HCT116 (cell line): ENCODE measurements around the gene ZYG11B. TPM values are rescaled to one million over a fixed set of nuclear protein-coding genes. Genes with fewer than 3 reads are reported as not detected.

ENCODE experiments used
- ATAC-seq: fragments of 200-7000 bp; cut with Tn5 transposase; 2 replicates; pipeline ENCODE4 v1.9.1; 2020; ENCODE audit warnings: mild to moderate bottlenecking, moderate library complexity
- BruUV-seq: library from RNA; stranded (reverse); fragments of 400-500 nt; replicated peaks from 2 replicates; lab custom pipeline; 2021; lab: Mats Ljungman, UMichigan
- CTCF ChIA-PET: fragments of 300-600 bp; sonication (Branson Sonifier 250); formaldehyde crosslinking; loops from one replicate; lab custom pipeline; 2021; ENCODE audit warnings: antibody characterized with exemption; lab: Charles Lee
- POLR2A ChIA-PET: fragments of 300-600, 350-600 bp; sonication (Branson Sonifier 250); formaldehyde crosslinking; loops from one replicate; lab custom pipeline; 2021; ENCODE audit warnings: antibody characterized with exemption; lab: Charles Lee
- RAD21 ChIA-PET, 2 experiments: fragments of 300-600 bp; sonication (Branson Sonifier 250); formaldehyde crosslinking; loops; one replicate each; lab custom pipeline; 2023; ENCODE audit warnings: low total read pairs in 2 of 2; ENCODE audit not compliant: uncharacterized antibody in 2 of 2, unreplicated experiment in 2 of 2, low non-redundant PET in 1 of 2; lab: Charles Lee
- DNase-seq: peaks from one replicate; pipeline ENCODE4 v3.0.0-alpha.2; 2010; ENCODE audit warnings: low read depth, low spot score
- H2AFZ ChIP-seq: fragments of 200-600 bp; shearing (Covaris generic), sonication (generic); 2 replicates; pipeline ENCODE4 v1.6.1; 2017; ENCODE audit warnings: low read depth, mixed run types, mixed read lengths, antibody characterized with exemption, low read length; ENCODE audit not compliant: poor library complexity, severe bottlenecking
- H3K27ac ChIP-seq: 2 replicates; pipeline ENCODE4 v1.5.1; 2012; ENCODE audit warnings: low read depth, low read length
- H3K27me3 ChIP-seq: fragments of 200-600 bp; sonication (generic); 2 replicates; pipeline ENCODE4 v1.6.1; 2016; ENCODE audit warnings: mixed run types, low read length, mixed read lengths; ENCODE audit not compliant: insufficient read depth
- H3K36me3 ChIP-seq, 2 experiments: fragments of 200-500 bp in 1 of 2; fragments of 200-600 bp in 1 of 2; sonication (Bioruptor generic) in 1 of 2; sonication (generic) in 1 of 2; 2 replicates each; pipeline versions ENCODE4 v1.5.1 to v1.6.1; 2014 to 2016; ENCODE audit warnings: low read length in 2 of 2, inconsistent platforms in 1 of 2, mixed read lengths in 1 of 2, mixed run types in 1 of 2; ENCODE audit not compliant: insufficient read depth in 2 of 2, control insufficient read depth in 1 of 2
- H3K4me1 ChIP-seq, 2 experiments: fragments of 200-600 bp in 1 of 2; sonication (generic) in 1 of 2; 2 replicates each; pipeline versions ENCODE4 v1.5.1 to v1.6.1; 2012 to 2017; ENCODE audit warnings: low read length in 2 of 2, inconsistent platforms in 1 of 2, mild to moderate bottlenecking in 1 of 2, mixed read lengths in 1 of 2, mixed run types in 1 of 2, moderate library complexity in 1 of 2; ENCODE audit not compliant: insufficient read depth in 2 of 2, control insufficient read depth in 1 of 2
- H3K4me2 ChIP-seq: fragments of 200-600 bp; sonication (generic); 2 replicates; pipeline ENCODE4 v1.6.1; 2017; ENCODE audit warnings: mixed run types, low read length, mixed read lengths
- H3K4me3 ChIP-seq, 2 experiments: fragments of 200-600 bp in 1 of 2; sonication (generic) in 1 of 2; replicated peaks in 1 of 2; 2 replicates each; pipeline ENCODE4 v1.5.1; 2011 to 2016; ENCODE audit warnings: low read length in 2 of 2, control low read depth in 1 of 2, low read depth in 1 of 2, mild to moderate bottlenecking in 1 of 2, mixed read lengths in 1 of 2, mixed run types in 1 of 2
- H3K79me2 ChIP-seq: fragments of 200-600 bp; sonication (generic); 2 replicates; pipeline ENCODE4 v1.6.1; 2017; ENCODE audit warnings: mild to moderate bottlenecking, mixed run types, low read length, moderate library complexity, mixed read lengths; ENCODE audit not compliant: insufficient read depth
- H3K9ac ChIP-seq: fragments of 200-600 bp; sonication (generic); 2 replicates; pipeline ENCODE4 v1.6.1; 2016; ENCODE audit warnings: low read length, mixed read lengths
- H3K9me2 ChIP-seq: fragments of 200-600 bp; sonication (generic), shearing (Covaris generic); 2 replicates; pipeline ENCODE4 v1.6.1; 2017; ENCODE audit warnings: mixed run types, mild to moderate bottlenecking, moderate library complexity; ENCODE audit not compliant: insufficient read depth
- H3K9me3 ChIP-seq, 2 experiments: fragments of 200-500 bp in 1 of 2; fragments of 200-600 bp in 1 of 2; sonication (Bioruptor generic) in 1 of 2; sonication (generic) in 1 of 2; 2 replicates each; pipeline ENCODE4 v1.6.1; 2014 to 2017; ENCODE audit warnings: low read length in 2 of 2, mixed read lengths in 2 of 2, inconsistent platforms in 1 of 2, low read depth in 1 of 2, mild to moderate bottlenecking in 1 of 2, mixed run types in 1 of 2, moderate library complexity in 1 of 2; ENCODE audit not compliant: control insufficient read depth in 1 of 2, insufficient read depth in 1 of 2
- H4K20me1 ChIP-seq: fragments of 200-600 bp; sonication (generic), shearing (Covaris generic); 2 replicates; pipeline ENCODE4 v1.6.1; 2017; ENCODE audit warnings: mixed run types, mild to moderate bottlenecking, moderate library complexity; ENCODE audit not compliant: insufficient read depth
- CBX3 ChIP-seq: IDR thresholded peaks from 2 replicates; pipeline ENCODE4 v1.6.1; 2012; ENCODE audit warnings: low read depth
- EGR1 ChIP-seq: IDR thresholded peaks from 2 replicates; pipeline ENCODE4 v1.6.1; 2012; ENCODE audit warnings: low read depth
- ELF1 ChIP-seq: IDR thresholded peaks from 2 replicates; pipeline ENCODE4 v1.6.1; 2012; ENCODE audit warnings: low read depth, borderline replicate concordance
- POLR2A ChIP-seq: IDR thresholded peaks from 2 replicates; pipeline ENCODE4 v1.7.0; 2011; ENCODE audit warnings: borderline replicate concordance; ENCODE audit not compliant: insufficient read depth, insufficient read length; ENCODE audit errors: extremely low read depth
- SIN3A ChIP-seq: IDR thresholded peaks from 2 replicates; pipeline ENCODE4 v1.6.1; 2012; ENCODE audit warnings: low read depth
- YY1 ChIP-seq: IDR thresholded peaks from 2 replicates; pipeline ENCODE4 v1.6.1; 2011; ENCODE audit warnings: low read length, low read depth, moderate library complexity, mild to moderate bottlenecking; ENCODE audit not compliant: insufficient replicate concordance; ENCODE audit errors: extremely low read depth
- intact Hi-C: fragments of 100-400 bp; cut with micrococcal nuclease; formaldehyde crosslinking; loops from 2 replicates; pipeline ENCODE4 v1.10.0; 2022
- total RNA-seq: library from RNA; stranded (reverse); gene quantifications from one replicate; pipeline ENCODE4 v1.2.1, GENCODE V29; 2021; ENCODE audit not compliant: unreplicated experiment
- TF ChIP-seq, protein P1 (sequence below): IDR thresholded peaks from 2 replicates; pipeline ENCODE4 v1.6.1; 2012; ENCODE audit warnings: low read depth
- TF ChIP-seq, protein P2 (sequence below): IDR thresholded peaks from 2 replicates; pipeline ENCODE4 v1.6.1; 2012
- TF ChIP-seq, protein P3 (sequence below): IDR thresholded peaks from 2 replicates; pipeline ENCODE4 v1.6.1; 2012

ZYG11B gene
- total RNA-seq, 1 experiment from 2014 or later: 20.7 TPM

DNA sequence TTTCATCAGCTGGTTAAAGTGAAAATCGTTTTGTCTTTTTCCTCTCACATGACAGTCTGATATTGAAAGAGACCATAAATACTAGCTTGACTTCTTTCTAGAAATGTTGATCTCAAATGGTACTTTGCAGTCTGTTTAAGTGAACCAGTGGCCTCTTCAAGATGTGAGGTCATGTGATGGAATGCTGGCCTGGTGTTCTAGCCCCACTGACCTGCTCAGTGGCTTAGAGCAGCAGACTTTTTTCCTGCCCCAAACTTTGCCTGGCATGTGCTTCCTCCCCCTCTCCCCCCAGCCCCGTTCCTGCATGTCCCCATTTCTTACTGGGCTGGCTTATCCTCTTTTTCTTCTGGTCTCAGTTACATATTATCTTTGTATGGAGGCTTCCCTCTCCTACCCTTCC is 150.6 kb downstream of the ZYG11B start:
- H3K9me3 ChIP-seq: no peaks in the 10 kb centered on the region
- H3K9me2 ChIP-seq: no peaks in the 10 kb centered on the region
- no peak overlapping the region for H3K27ac ChIP-seq
- ChIA-PET POLR2A (no interaction called here), CTCF (no interaction called here), RAD21 (no interaction called here)
- DNase-seq (no peak), ATAC-seq (no peak)
- TF ChIP-seq, protein P1, sequence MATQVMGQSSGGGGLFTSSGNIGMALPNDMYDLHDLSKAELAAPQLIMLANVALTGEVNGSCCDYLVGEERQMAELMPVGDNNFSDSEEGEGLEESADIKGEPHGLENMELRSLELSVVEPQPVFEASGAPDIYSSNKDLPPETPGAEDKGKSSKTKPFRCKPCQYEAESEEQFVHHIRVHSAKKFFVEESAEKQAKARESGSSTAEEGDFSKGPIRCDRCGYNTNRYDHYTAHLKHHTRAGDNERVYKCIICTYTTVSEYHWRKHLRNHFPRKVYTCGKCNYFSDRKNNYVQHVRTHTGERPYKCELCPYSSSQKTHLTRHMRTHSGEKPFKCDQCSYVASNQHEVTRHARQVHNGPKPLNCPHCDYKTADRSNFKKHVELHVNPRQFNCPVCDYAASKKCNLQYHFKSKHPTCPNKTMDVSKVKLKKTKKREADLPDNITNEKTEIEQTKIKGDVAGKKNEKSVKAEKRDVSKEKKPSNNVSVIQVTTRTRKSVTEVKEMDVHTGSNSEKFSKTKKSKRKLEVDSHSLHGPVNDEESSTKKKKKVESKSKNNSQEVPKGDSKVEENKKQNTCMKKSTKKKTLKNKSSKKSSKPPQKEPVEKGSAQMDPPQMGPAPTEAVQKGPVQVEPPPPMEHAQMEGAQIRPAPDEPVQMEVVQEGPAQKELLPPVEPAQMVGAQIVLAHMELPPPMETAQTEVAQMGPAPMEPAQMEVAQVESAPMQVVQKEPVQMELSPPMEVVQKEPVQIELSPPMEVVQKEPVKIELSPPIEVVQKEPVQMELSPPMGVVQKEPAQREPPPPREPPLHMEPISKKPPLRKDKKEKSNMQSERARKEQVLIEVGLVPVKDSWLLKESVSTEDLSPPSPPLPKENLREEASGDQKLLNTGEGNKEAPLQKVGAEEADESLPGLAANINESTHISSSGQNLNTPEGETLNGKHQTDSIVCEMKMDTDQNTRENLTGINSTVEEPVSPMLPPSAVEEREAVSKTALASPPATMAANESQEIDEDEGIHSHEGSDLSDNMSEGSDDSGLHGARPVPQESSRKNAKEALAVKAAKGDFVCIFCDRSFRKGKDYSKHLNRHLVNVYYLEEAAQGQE: no peak
- TF ChIP-seq, protein P2, sequence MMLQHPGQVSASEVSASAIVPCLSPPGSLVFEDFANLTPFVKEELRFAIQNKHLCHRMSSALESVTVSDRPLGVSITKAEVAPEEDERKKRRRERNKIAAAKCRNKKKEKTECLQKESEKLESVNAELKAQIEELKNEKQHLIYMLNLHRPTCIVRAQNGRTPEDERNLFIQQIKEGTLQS: no peak
- TF ChIP-seq YY1: no peak
- TF ChIP-seq, protein P3, sequence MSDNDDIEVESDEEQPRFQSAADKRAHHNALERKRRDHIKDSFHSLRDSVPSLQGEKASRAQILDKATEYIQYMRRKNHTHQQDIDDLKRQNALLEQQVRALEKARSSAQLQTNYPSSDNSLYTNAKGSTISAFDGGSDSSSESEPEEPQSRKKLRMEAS: no peak
- no peak for TF ChIP-seq CBX3
- TF ChIP-seq ELF1: no peak
- no peak for TF ChIP-seq POLR2A
- TF ChIP-seq SIN3A: no peak
- TF ChIP-seq EGR1: no peak
- no peaks in the 10 kb centered on the region for H3K36me3 ChIP-seq
- no peaks in the 10 kb centered on the region for H3K79me2 ChIP-seq
- H3K27me3 ChIP-seq: no peaks in the 10 kb centered on the region
- H3K4me3 ChIP-seq: no peak overlapping the region
- H4K20me1 ChIP-seq: no peaks in the 10 kb centered on the region
- no peaks in the 10 kb centered on the region for H3K4me1 ChIP-seq
- no peak overlapping the region for H3K9ac ChIP-seq
- no TSS peak for BruUV-seq
- intact Hi-C loops: no loop called here
- H2AFZ ChIP-seq: no peak overlapping the region
- no peak overlapping the region for H3K4me2 ChIP-seq

Other genes with a start within 250 kb of the ZYG11B start
- gene TUT4, start 173.4 kb upstream of the ZYG11B start, total RNA-seq: 50.0 TPM
- gene GPX7, start 124.1 kb upstream of the ZYG11B start, total RNA-seq: not detected
- not detected for gene SHISAL2A, start 93.3 kb upstream of the ZYG11B start, total RNA-seq
- gene COA7, start 28.1 kb upstream of the ZYG11B start, total RNA-seq: 43.6 TPM
- 0.05 TPM for gene ZYG11A, start 116.3 kb downstream of the ZYG11B start, total RNA-seq
- gene ECHDC2, start 195.3 kb downstream of the ZYG11B start, total RNA-seq: 50.4 TPM
- 62.0 TPM for gene SCP2, start 200.8 kb downstream of the ZYG11B start, total RNA-seq